Spinal cord (tissue), 10 donors: ENCODE data around the gene ARHGAP23. TPM values are rescaled to one million over a fixed set of nuclear protein-coding genes. Genes with fewer than 3 reads are reported as not detected.

ENCODE experiments used
- DNase-seq, 6 donors: peaks; one replicate each; pipeline versions ENCODE4 v3.0.0 to v3.0.0-alpha.2; 2013 to 2015; ENCODE audit warnings: low spot score in 6 of 6, low read depth in 4 of 6
- H3K27ac ChIP-seq: one replicate; pipeline ENCODE4 v1.5.1; 2013; ENCODE audit warnings: low read depth, low read length, control low read depth
- H3K27me3 ChIP-seq: one replicate; pipeline ENCODE4 v1.6.1; 2013; ENCODE audit warnings: low read length; ENCODE audit not compliant: control insufficient read depth, insufficient read depth
- H3K36me3 ChIP-seq: one replicate; pipeline ENCODE4 v1.6.1; 2013; ENCODE audit warnings: low read length; ENCODE audit not compliant: control insufficient read depth, insufficient read depth
- H3K4me1 ChIP-seq: one replicate; pipeline ENCODE4 v1.6.1; 2013; ENCODE audit warnings: low read length; ENCODE audit not compliant: control insufficient read depth, insufficient read depth
- H3K4me3 ChIP-seq: one replicate; pipeline ENCODE4 v1.5.1; 2013; ENCODE audit warnings: low read depth, low read length, control low read depth
- H3K9me3 ChIP-seq: one replicate; pipeline ENCODE4 v1.6.1; 2013; ENCODE audit warnings: low read length; ENCODE audit not compliant: control insufficient read depth, insufficient read depth
- WGBS: methylation state at CpG from one replicate; pipeline ENCODE4 v1.1.5; 2013; ENCODE audit warnings: missing lambda C conversion rate; ENCODE audit not compliant: insufficient coverage; 5-methylcytosine and 5-hydroxymethylcytosine counted together
- polyA plus RNA-seq, 2 donors: library from polyadenylated mRNA; unstranded; fragments of 120-200 nt; gene quantifications; one replicate each; pipeline ENCODE4 v1.2.1, GENCODE V29; 2013; ENCODE audit not compliant: insufficient read length in 2 of 2
- total RNA-seq, 2 donors: library from RNA; depleted of rRNA in 1 of 2; stranded (reverse); fragments of 120-200 nt in 1 of 2; fragments of >200 nt in 1 of 2; gene quantifications; one replicate each; pipeline versions ENCODE4 v1.2.3 to v1.2.4, GENCODE V29; 2013 to 2014
- donor health status: healthy.

ARHGAP23 gene
- total and polyA plus RNA-seq, 4 donors: 49.0 to 88.0 (median 60.8) TPM

DNA sequence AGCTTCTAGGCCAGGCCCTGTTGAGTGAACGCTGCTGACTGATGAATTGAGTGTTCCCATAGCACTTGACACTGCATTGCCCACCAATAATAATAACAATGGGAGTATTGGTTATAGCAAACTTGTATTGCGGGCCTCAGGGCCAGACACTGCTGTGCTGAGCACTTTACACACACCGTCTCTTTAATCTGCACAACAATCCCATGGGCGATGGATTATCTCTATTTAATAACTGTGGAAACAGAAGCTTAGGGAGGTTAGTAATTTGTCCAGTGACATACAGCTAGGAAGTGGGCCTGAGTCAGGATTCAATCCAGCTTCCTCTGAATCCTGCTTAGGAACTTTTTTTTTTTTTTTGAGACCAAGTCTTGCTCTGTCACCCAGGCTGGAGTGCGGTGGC, 11.2 kb downstream of the ARHGAP23 start:
- Histone ChIP-seq H3K36me3 (peaks cover 40% of the 10 kb centered on the region), H3K4me3 (no peak overlapping the region), H3K27me3 (no peaks in the 10 kb centered on the region), H3K4me1 (peaks cover 69% of the 10 kb centered on the region), H3K27ac (no peak overlapping the region), H3K9me3 (no peaks in the 10 kb centered on the region)
- no peak for DNase-seq
- WGBS: no CpG with 5 or more reads among the region's 5 CpGs

DNA sequence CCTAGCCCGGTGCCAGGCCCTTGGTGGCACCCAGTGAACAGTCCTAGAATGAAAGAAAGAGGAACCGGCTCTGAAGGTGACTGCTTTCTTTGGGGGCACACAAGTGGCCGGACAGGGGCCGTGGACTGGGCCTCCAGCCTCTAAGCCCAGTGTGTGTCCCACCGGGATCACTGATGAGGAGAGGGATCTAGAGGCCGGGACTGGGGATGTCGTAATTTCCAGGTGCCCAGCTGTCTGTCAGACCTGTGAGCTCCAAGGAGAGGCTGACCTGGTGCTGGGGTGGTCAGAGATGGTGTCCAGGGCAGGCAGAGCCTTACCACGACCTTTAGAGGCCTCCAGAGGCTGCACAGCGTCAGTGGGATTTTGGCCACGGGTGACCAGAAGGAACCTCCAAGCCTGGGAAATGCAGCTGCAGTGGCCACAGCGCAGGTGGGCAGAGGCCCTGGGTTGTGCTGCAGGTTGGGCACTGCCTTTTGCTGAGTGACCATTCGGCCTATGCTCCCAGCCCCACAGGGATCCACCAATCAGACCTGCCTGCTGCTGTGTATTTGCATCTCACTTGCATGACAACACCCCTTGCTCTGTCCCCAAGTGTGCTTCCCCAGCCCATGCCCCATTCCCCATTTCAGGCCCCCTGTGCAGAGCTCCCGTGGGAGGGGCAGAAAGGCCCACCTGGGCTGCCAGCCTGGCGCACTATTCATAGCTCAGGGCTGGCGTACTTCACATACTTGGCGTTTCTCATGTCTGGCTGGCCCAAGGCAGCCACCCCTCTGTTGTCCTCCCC, 12.5 kb downstream of the ARHGAP23 start:
- Histone ChIP-seq H3K9me3 (no peaks in the 10 kb centered on the region), H3K27me3 (no peaks in the 10 kb centered on the region), H3K36me3 (peaks cover 35% of the 10 kb centered on the region), H3K4me3 (no peak overlapping the region), H3K4me1 (peaks cover 58% of the 10 kb centered on the region), H3K27ac (peak overlapping the region; percentile 1)
- DNase-seq: no peak
- 61% methylated on average over 16 of the region's 16 CpGs for WGBS

DNA sequence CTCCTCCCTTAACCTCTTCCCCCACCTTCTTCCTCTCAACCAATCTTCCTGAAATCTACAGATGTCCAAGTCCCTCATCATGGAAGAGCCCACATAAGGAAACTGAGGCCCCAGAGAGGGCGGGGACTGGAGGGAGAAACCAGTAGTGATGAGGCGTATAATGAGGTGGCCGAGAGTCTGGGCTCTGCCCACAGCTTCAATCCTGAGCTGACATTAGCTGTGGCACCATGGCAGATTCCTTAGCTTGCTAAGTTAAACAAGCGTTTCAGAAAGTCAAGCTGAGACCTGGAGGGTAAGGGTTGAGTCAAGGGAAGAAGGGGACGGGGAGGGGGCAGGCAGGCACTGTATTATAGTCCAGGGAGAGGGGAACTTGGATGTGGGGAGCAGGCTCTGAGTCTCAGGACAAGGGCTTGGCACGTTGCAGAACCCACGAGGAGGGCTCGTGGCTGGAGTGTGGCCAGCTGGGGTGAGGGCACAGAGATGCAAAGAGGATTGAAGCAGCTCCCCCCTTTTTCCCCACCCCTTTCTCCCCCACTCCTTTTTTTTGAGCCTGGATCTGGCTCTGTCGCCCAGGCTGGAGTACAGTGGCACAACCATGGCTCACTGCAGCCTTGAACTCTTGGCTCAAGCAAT, 13.3 kb downstream of the ARHGAP23 start:
- H3K4me1 ChIP-seq: peaks cover 50% of the 10 kb centered on the region
- no peaks in the 10 kb centered on the region for H3K9me3 ChIP-seq
- H3K36me3 ChIP-seq: peaks cover 33% of the 10 kb centered on the region
- H3K4me3 ChIP-seq: no peak overlapping the region
- H3K27me3 ChIP-seq: no peaks in the 10 kb centered on the region
- DNase-seq: no peak
- H3K27ac ChIP-seq: peak overlapping the region; percentile 1
- 61% methylated on average over 6 of the region's 9 CpGs for WGBS

DNA sequence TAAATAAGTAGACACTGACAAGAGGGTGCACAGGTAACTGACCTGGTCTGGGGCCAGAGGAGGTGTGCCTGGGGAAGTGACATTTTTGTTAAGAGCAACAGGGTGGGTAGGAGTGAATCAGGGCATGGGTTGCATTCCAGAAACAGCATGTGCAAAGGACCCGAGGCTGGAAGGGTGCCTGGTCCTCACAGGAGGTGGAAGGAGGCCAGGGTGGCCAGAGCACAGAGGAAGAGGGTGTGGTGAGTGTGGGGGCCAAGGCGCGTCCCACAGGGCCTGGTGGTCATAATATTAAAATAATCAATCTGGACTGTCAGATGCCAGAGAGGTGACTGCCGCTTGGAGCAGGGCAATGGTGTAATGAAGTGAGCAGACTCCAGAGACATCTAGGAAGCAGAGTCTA, 14.3 kb downstream of the ARHGAP23 start:
- DNase-seq: no peak
- H3K4me3 ChIP-seq: no peak overlapping the region
- 69% methylated on average over 4 of the region's 4 CpGs for WGBS
- H3K27me3 ChIP-seq: no peaks in the 10 kb centered on the region
- no peak overlapping the region for H3K27ac ChIP-seq
- H3K4me1 ChIP-seq: peaks cover 53% of the 10 kb centered on the region
- H3K36me3 ChIP-seq: peaks cover 28% of the 10 kb centered on the region
- H3K9me3 ChIP-seq: no peaks in the 10 kb centered on the region

DNA sequence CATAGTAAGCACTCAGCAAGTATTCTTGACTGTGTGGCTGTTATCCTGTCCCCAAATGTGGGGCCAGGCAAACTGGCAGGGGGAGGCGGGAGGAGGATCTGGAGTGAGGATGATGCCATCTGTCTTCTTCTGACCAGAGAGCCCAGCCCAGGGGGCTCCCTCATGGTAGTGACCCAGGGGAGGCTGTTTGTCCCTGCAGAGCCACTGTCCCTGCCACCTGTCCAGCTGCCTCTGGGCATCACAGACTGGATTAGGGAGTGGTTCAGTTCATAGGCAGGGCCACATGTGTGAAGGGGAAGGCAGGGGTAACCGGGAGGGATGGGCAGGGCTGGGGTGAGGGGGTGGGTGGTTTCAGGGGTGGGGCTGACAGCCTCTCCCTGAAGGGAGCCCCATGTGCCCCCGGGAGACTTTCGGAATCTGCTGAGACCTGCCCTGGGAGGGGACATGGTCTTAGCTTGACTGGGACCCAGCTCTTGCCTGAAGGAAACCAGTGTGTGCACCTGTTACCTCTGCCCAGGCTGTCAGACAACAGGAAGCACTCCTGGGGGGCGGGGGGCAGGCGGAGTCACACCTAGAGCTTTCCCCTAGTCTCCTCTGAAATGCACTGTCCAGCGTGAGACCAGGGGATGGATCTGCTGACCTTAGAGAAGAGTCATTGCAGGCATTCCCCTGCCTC, 15.2 kb downstream of the ARHGAP23 start:
- no peak for DNase-seq
- H3K27me3 ChIP-seq: no peaks in the 10 kb centered on the region
- 45% methylated on average over 5 of the region's 7 CpGs for WGBS
- no peaks in the 10 kb centered on the region for H3K9me3 ChIP-seq
- H3K4me3 ChIP-seq: no peak overlapping the region
- no peak overlapping the region for H3K27ac ChIP-seq
- peaks cover 60% of the 10 kb centered on the region for H3K4me1 ChIP-seq
- H3K36me3 ChIP-seq: peaks cover 22% of the 10 kb centered on the region

DNA sequence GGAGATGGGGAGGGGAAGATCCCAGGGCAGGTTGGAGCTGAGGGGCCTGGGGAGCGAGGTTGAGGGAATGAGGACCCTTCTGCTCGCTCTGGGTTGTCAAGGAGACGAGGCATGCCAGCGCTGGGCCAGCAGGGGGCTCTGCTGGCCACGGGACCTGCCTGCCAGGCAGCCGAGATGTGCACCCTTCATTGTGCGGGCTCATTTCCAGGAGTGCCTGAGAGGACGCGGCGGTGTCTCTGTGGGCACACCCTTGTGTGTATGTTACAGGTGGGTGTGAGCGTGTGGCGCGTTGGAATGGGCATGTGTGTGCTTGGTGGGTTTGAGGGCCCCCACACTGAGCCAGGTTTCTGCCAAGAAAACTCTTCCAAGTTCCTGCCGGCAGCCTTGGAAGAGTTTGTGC, 15.9 kb downstream of the ARHGAP23 start:
- Histone ChIP-seq H3K9me3 (no peaks in the 10 kb centered on the region), H3K27me3 (peaks cover 1% of the 10 kb centered on the region), H3K4me3 (no peak overlapping the region), H3K36me3 (peaks cover 22% of the 10 kb centered on the region), H3K27ac (no peak overlapping the region), H3K4me1 (peaks cover 64% of the 10 kb centered on the region)
- 8% methylated on average over 14 of the region's 14 CpGs for WGBS
- peak in 2 of 6 donors; percentile 87 to 89 for DNase-seq

DNA sequence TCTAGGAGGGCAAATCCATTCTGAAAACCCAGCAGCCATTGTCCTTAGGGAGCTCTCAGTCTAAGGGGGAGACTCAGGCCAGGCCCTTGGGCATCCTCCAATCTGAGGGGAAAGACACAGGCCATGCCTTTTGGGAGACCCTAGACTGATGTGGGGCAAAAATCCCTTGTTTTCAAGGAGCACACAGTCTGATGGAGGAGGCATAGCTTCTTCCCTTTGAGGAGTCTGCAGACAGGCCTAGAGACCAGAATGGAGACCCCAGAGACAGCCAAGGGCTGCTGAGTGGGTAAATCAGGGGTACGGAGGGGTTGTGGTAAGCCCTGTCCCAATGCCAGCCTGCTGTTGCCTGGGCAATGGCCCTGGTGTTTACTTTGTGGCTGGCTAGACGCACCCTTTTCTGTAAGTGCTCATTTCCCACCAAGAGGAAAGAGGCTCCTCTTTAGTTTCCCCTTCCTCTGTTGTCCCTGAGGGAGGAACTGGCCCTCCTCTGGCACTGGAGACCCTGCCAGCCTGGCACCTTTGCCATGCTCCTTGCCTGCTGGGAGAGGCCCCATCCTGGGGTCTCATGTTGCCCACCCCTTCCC, 19.3 kb downstream of the ARHGAP23 start:
- no peak overlapping the region for H3K4me3 ChIP-seq
- WGBS: 38% methylated on average over 2 of the region's 2 CpGs

DNA sequence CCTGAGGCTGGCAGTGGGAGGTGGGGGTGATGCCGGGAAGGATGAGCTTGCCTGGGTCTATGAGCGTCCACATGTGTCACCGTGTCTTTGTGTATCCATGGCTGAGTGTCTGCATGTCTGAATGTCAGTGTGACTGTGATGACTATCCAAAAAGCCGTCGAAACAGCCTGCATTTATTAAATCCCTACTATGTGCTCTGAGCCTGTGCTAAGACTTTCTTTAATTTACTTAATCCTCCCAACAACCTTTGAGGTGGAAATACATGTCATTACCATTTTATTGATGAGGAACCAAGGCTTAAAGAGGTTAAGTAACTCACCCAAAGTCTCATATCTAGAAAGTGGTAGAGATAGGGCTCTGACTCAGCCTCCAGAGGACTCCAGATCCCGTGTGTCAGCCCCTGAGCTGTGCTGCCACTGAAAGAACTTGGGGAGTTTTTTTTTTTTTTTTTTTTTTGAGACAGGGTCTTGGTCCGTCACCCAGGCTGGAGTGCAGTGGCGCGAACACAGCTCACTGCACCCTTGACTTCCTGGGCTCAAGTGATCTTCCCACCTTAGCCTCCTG, 20.0 kb downstream of the ARHGAP23 start:
- H3K36me3 ChIP-seq: peaks cover 18% of the 10 kb centered on the region
- no peaks in the 10 kb centered on the region for H3K9me3 ChIP-seq
- no peak for DNase-seq
- no peak overlapping the region for H3K4me3 ChIP-seq
- H3K4me1 ChIP-seq: peaks cover 73% of the 10 kb centered on the region
- 88% methylated on average over 5 of the region's 9 CpGs for WGBS
- H3K27me3 ChIP-seq: peaks cover 21% of the 10 kb centered on the region
- no peak overlapping the region for H3K27ac ChIP-seq

More for the DNA sequence above, 19.3 kb downstream of the ARHGAP23 start:
- Histone ChIP-seq H3K27me3 (peaks cover 16% of the 10 kb centered on the region), H3K27ac (no peak overlapping the region), H3K36me3 (peaks cover 20% of the 10 kb centered on the region), H3K4me1 (peaks cover 72% of the 10 kb centered on the region), H3K9me3 (no peaks in the 10 kb centered on the region)
- no peak for DNase-seq

DNA sequence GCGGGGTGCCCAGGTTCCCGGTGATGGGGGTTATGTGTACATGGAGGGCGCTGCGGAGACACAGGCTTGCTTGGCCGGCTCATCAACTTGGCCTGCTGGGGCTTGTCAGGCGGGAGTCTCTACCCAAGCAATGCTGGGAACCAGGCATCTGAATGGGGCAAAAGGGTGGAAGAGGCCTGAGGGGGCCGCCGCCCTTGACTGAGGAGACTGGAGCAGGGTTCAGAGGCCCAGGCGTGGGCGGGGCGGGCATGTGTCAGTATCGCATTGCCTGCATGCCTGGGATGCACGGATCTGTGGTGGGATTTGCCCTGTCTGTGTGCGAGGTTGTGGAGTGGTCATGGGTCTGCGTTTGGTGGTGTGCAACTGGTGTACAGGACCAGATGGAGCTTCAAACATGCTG, 21.1 kb downstream of the ARHGAP23 start:
- H3K9me3 ChIP-seq: no peaks in the 10 kb centered on the region
- peaks cover 69% of the 10 kb centered on the region for H3K4me1 ChIP-seq
- DNase-seq: no peak
- 79% methylated on average over 14 of the region's 15 CpGs for WGBS
- H3K27me3 ChIP-seq: peaks cover 21% of the 10 kb centered on the region
- H3K27ac ChIP-seq: no peak overlapping the region
- H3K4me3 ChIP-seq: no peak overlapping the region
- peaks cover 15% of the 10 kb centered on the region for H3K36me3 ChIP-seq
